H9 (cell line): ENCODE data around the gene KRT36. TPM values are rescaled to one million over a fixed set of nuclear protein-coding genes. Genes with fewer than 3 reads are reported as not detected.

Experiments
- DNase-seq: peaks from one replicate; pipeline ENCODE4 v3.0.0-alpha.2; 2017
- H2AFZ ChIP-seq: one replicate; pipeline ENCODE4 v1.6.1; 2013; ENCODE audit warnings: mild to moderate bottlenecking, low read length, control low read depth, moderate library complexity
- H2AK5ac ChIP-seq: 2 replicates; pipeline ENCODE4 v1.6.1; 2013; ENCODE audit warnings: low read length, control low read depth, mixed read lengths; ENCODE audit not compliant: insufficient read length
- H2BK120ac ChIP-seq: one replicate; pipeline ENCODE4 v1.6.1; 2013; ENCODE audit warnings: low read depth, mild to moderate bottlenecking, low read length, control low read depth, inconsistent platforms; ENCODE audit not compliant: poor library complexity, severe bottlenecking
- H2BK12ac ChIP-seq: 2 replicates; pipeline ENCODE4 v1.6.1; 2013; ENCODE audit warnings: low read length, control low read depth, mixed read lengths, low read depth; ENCODE audit not compliant: insufficient read length
- H2BK15ac ChIP-seq: 2 replicates; pipeline ENCODE4 v1.6.1; 2013; ENCODE audit warnings: low read depth, low read length, control low read depth
- H2BK20ac ChIP-seq: one replicate; pipeline ENCODE4 v1.6.1; 2013; ENCODE audit warnings: low read depth, mild to moderate bottlenecking, low read length, control low read depth, inconsistent platforms; ENCODE audit not compliant: poor library complexity, severe bottlenecking
- H2BK5ac ChIP-seq: 2 replicates; pipeline ENCODE4 v1.6.1; 2013; ENCODE audit warnings: low read length, control low read depth, mixed read lengths; ENCODE audit not compliant: insufficient read length
- H3K14ac ChIP-seq: 2 replicates; pipeline ENCODE4 v1.6.1; 2013; ENCODE audit warnings: low read length, control low read depth; ENCODE audit not compliant: insufficient read depth
- H3K18ac ChIP-seq: 2 replicates; pipeline ENCODE4 v1.6.1; 2013; ENCODE audit warnings: low read depth, mild to moderate bottlenecking, mixed read lengths, low read length, control low read depth; ENCODE audit not compliant: insufficient read length
- H3K23ac ChIP-seq: 2 replicates; pipeline ENCODE4 v1.6.1; 2013; ENCODE audit warnings: low read length, control low read depth, mixed read lengths, low read depth; ENCODE audit not compliant: insufficient read length
- H3K23me2 ChIP-seq: 2 replicates; pipeline ENCODE4 v1.6.1; 2013; ENCODE audit warnings: low read depth, mild to moderate bottlenecking, mixed read lengths, low read length, control low read depth; ENCODE audit not compliant: insufficient read length, poor library complexity, severe bottlenecking
- H3K27ac ChIP-seq: 2 replicates; pipeline ENCODE4 v1.5.1; 2013; ENCODE audit warnings: low read length, control low read depth, mixed read lengths, low read depth; ENCODE audit not compliant: insufficient read length
- H3K27me3 ChIP-seq: 2 replicates; pipeline ENCODE4 v1.6.1; 2013; ENCODE audit warnings: low read length, control low read depth, inconsistent platforms; ENCODE audit not compliant: insufficient read depth
- H3K4ac ChIP-seq: 2 replicates; pipeline ENCODE4 v1.6.1; 2013; ENCODE audit warnings: low read depth, mild to moderate bottlenecking, control low read depth, inconsistent platforms, low read length, moderate library complexity
- H3K4me1 ChIP-seq: 2 replicates; pipeline ENCODE4 v1.6.1; 2013; ENCODE audit warnings: low read length, control low read depth, inconsistent platforms; ENCODE audit not compliant: insufficient read depth
- H3K4me2 ChIP-seq: 2 replicates; pipeline ENCODE4 v1.6.1; 2013; ENCODE audit warnings: low read length, control low read depth, mixed read lengths; ENCODE audit not compliant: insufficient read length, insufficient read depth
- H3K56ac ChIP-seq: 2 replicates; pipeline ENCODE4 v1.6.1; 2013; ENCODE audit warnings: low read depth, mild to moderate bottlenecking, mixed read lengths, low read length, control low read depth; ENCODE audit not compliant: insufficient read length
- H3K79me1 ChIP-seq: 2 replicates; pipeline ENCODE4 v1.6.1; 2013; ENCODE audit warnings: low read depth, mild to moderate bottlenecking, moderate library complexity, low read length, control low read depth, inconsistent platforms; ENCODE audit not compliant: insufficient read depth, poor library complexity, severe bottlenecking
- H3K79me2 ChIP-seq: 2 replicates; pipeline ENCODE4 v1.6.1; 2013; ENCODE audit warnings: low read length, control low read depth, inconsistent platforms; ENCODE audit not compliant: insufficient read depth
- H3K9ac ChIP-seq: 2 replicates; pipeline ENCODE4 v1.6.1; 2013; ENCODE audit warnings: low read length, control low read depth, mixed read lengths; ENCODE audit not compliant: insufficient read length; ENCODE audit errors: extremely low read depth
- H3K9me3 ChIP-seq: one replicate; pipeline ENCODE4 v1.6.1; 2013; ENCODE audit warnings: low read depth, low read length, inconsistent platforms; ENCODE audit not compliant: control insufficient read depth
- H3T11ph ChIP-seq: one replicate; pipeline ENCODE4 v1.6.1; 2013; ENCODE audit warnings: mild to moderate bottlenecking, low read length, control low read depth, inconsistent platforms
- H4K20me1 ChIP-seq: one replicate; pipeline ENCODE4 v1.6.1; 2013; ENCODE audit not compliant: control insufficient read depth, insufficient read length, insufficient read depth
- H4K5ac ChIP-seq: 2 replicates; pipeline ENCODE4 v1.6.1; 2013; ENCODE audit warnings: low read depth, mild to moderate bottlenecking, mixed read lengths, low read length, control low read depth; ENCODE audit not compliant: insufficient read length
- H4K8ac ChIP-seq: replicated peaks from 2 replicates; pipeline ENCODE4 v1.6.1; 2013; ENCODE audit warnings: low read length, control low read depth, mixed read lengths, low read depth; ENCODE audit not compliant: insufficient read length
- H4K91ac ChIP-seq: 2 replicates; pipeline ENCODE4 v1.6.1; 2013; ENCODE audit warnings: low read depth, mild to moderate bottlenecking, moderate library complexity, mixed read lengths, low read length, control low read depth; ENCODE audit not compliant: insufficient read length
- H3K27ac Mint-ChIP-seq, 3 experiments: 2 replicates in 2 of 3; 3 replicates in 1 of 3; pipeline ENCODE4 v1.8.0; 2020 to 2021; ENCODE audit warnings: mixed read lengths in 3 of 3, mild to moderate bottlenecking in 1 of 3, moderate library complexity in 1 of 3
- H3K27me3 Mint-ChIP-seq: 2 replicates; pipeline ENCODE4 v1.8.0; 2021; ENCODE audit warnings: low read depth, mild to moderate bottlenecking, moderate library complexity, mixed read lengths
- H3K36me3 Mint-ChIP-seq, 3 experiments: 2 replicates in 2 of 3; 3 replicates in 1 of 3; pipeline ENCODE4 v1.8.0; 2020 to 2021; ENCODE audit warnings: low read depth in 3 of 3, mixed read lengths in 3 of 3; ENCODE audit not compliant: insufficient read depth in 1 of 3
- H3K4me1 Mint-ChIP-seq, 2 experiments: 2 replicates each; pipeline ENCODE4 v1.8.0; 2020; ENCODE audit warnings: mixed read lengths in 2 of 2
- H3K4me3 Mint-ChIP-seq, 2 experiments: 2 replicates in 1 of 2; 3 replicates in 1 of 2; pipeline ENCODE4 v1.8.0; 2020 to 2021; ENCODE audit warnings: mild to moderate bottlenecking in 2 of 2, mixed read lengths in 2 of 2, moderate library complexity in 1 of 2
- H3K9me3 Mint-ChIP-seq, 2 experiments: 2 replicates in 1 of 2; 3 replicates in 1 of 2; pipeline ENCODE4 v1.8.0; 2020; ENCODE audit warnings: mild to moderate bottlenecking in 2 of 2, mixed read lengths in 2 of 2, moderate library complexity in 1 of 2
- CTCF ChIP-seq: fragments of 200-600 bp; sonication (generic); conservative IDR thresholded peaks from 3 replicates; pipeline ENCODE4 v1.8.0; 2021; ENCODE audit warnings: antibody characterized with exemption, mild to moderate bottlenecking
- WGBS: extraction: QIAGEN DNeasy Blood & Tissue Kit; methylation state at CpG from one replicate; pipeline ENCODE4 v1.1.7; 2013; ENCODE audit warnings: missing lambda C conversion rate, low lambda C conversion rate, mixed read lengths; ENCODE audit not compliant: insufficient read length; ENCODE audit errors: extremely low coverage; 5-methylcytosine and 5-hydroxymethylcytosine counted together
- total RNA-seq: library from RNA; stranded (reverse); gene quantifications from 2 replicates; pipeline ENCODE4 v1.2.1, GENCODE V29; 2021

Gene KRT36
- total RNA-seq, 1 experiment from 2014 or later = not detected

GRCh38 chr17:41449008-41449407 is 40.7 kb downstream of the KRT36 start:
- H3K14ac ChIP-seq = no peak overlapping the region
- no peak overlapping the region for H3K4me2 ChIP-seq
- no peaks in the 10 kb centered on the region; a peak in 4 of 7 replicates for H3K36me3 Mint-ChIP-seq
- no peaks in the 10 kb centered on the region for H3K27me3 ChIP-seq
- no peak overlapping the region for H2BK12ac ChIP-seq
- WGBS = no CpG with 5 or more reads among the region's 6 CpGs
- H2BK20ac ChIP-seq = no peak overlapping the region
- H3T11ph ChIP-seq = no peak overlapping the region
- no peak overlapping the region for H4K8ac ChIP-seq
- no peak overlapping the region for H2BK5ac ChIP-seq
- H3K18ac ChIP-seq = no peak overlapping the region
- no peaks in the 10 kb centered on the region for H3K79me1 ChIP-seq
- no peak overlapping the region for H2AK5ac ChIP-seq
- H2BK15ac ChIP-seq = no peak overlapping the region
- H3K56ac ChIP-seq = no peak overlapping the region
- no peaks in the 10 kb centered on the region for H4K20me1 ChIP-seq
- TF ChIP-seq CTCF = no peak
- DNase-seq = no peak
- H3K27me3 Mint-ChIP-seq = peaks cover 19% of the 10 kb centered on the region
- no peaks in the 10 kb centered on the region for H3K4me1 Mint-ChIP-seq
- no peak overlapping the region for H3K27ac Mint-ChIP-seq
- H3K4me3 Mint-ChIP-seq = no peak overlapping the region
- no peak overlapping the region for H3K23ac ChIP-seq
- no peak overlapping the region for H3K27ac ChIP-seq
- H2BK120ac ChIP-seq = no peak overlapping the region
- no peak overlapping the region for H4K5ac ChIP-seq
- no peaks in the 10 kb centered on the region for H3K23me2 ChIP-seq
- no peaks in the 10 kb centered on the region for H3K4me1 ChIP-seq
- no peaks in the 10 kb centered on the region for H3K79me2 ChIP-seq
- no peak overlapping the region for H2AFZ ChIP-seq
- peaks cover 3 to 13% of the 10 kb centered on the region in 2 experiments for H3K9me3 Mint-ChIP-seq
- peaks cover 12% of the 10 kb centered on the region for H3K9me3 ChIP-seq
- no peak overlapping the region for H3K9ac ChIP-seq
- no peak overlapping the region for H4K91ac ChIP-seq
- no peak overlapping the region for H3K4ac ChIP-seq
